IMR-90 (cell line): ENCODE measurements around the gene SLC6A12.

Experiments used
- CEBPB ChIP-seq: IDR thresholded peaks from 2 replicates; pipeline ENCODE4 v1.6.1; 2012; ENCODE audit warnings: low read depth, low read length, improper control_type of control experiment
- CHD1 ChIP-seq: IDR thresholded peaks from 2 replicates; pipeline ENCODE4 v1.6.1; 2012; ENCODE audit warnings: low read depth, low read length, improper control_type of control experiment
- FOS ChIP-seq: fragments of 150-350 bp; IDR thresholded peaks from 2 replicates; pipeline ENCODE4 v1.6.1; 2016; ENCODE audit warnings: low read depth, low read length
- MAFK ChIP-seq: IDR thresholded peaks from 2 replicates; pipeline ENCODE4 v1.6.1; 2012; ENCODE audit warnings: low read depth, low read length, improper control_type of control experiment
- MAZ ChIP-seq: IDR thresholded peaks from 2 replicates; pipeline ENCODE4 v1.6.1; 2012; ENCODE audit warnings: low read depth, mild to moderate bottlenecking, low read length, improper control_type of control experiment, moderate library complexity, borderline replicate concordance
- MXI1 ChIP-seq: IDR thresholded peaks from 2 replicates; pipeline ENCODE4 v1.6.1; 2012; ENCODE audit warnings: low read depth, mild to moderate bottlenecking, low read length, moderate library complexity, borderline replicate concordance
- NFE2L2 ChIP-seq: fragments of 150-350 bp; IDR thresholded peaks from 2 replicates; pipeline ENCODE4 v1.6.1; 2016; ENCODE audit warnings: low read depth, mild to moderate bottlenecking, low read length
- POLR2A ChIP-seq: IDR thresholded peaks from 2 replicates; pipeline ENCODE4 v1.6.1; 2012; ENCODE audit warnings: mild to moderate bottlenecking, low read depth, low read length
- RAD21 ChIP-seq: IDR thresholded peaks from 2 replicates; pipeline ENCODE4 v1.6.1; 2012; ENCODE audit warnings: low read length, improper control_type of control experiment
- RCOR1 ChIP-seq: IDR thresholded peaks from 2 replicates; pipeline ENCODE4 v1.6.1; 2012; ENCODE audit warnings: mild to moderate bottlenecking, low read length, improper control_type of control experiment; ENCODE audit not compliant: insufficient replicate concordance
- RFX5 ChIP-seq: IDR thresholded peaks from 2 replicates; pipeline ENCODE4 v1.8.0; 2012; ENCODE audit warnings: low read depth, mild to moderate bottlenecking, low read length, moderate library complexity
- SMC3 ChIP-seq: fragments of 150-350 bp; IDR thresholded peaks from 2 replicates; pipeline ENCODE4 v1.6.1; 2016; ENCODE audit warnings: low read depth, mild to moderate bottlenecking, antibody characterized with exemption, low read length, moderate library complexity
- TF ChIP-seq, protein P1 (sequence below): conservative IDR thresholded peaks from 2 replicates; pipeline ENCODE4 v1.5.1; 2012; ENCODE audit warnings: mild to moderate bottlenecking, low read depth, low read length, improper control_type of control experiment
- TF ChIP-seq, protein P2 (sequence below): fragments of 150-350 bp; IDR thresholded peaks from 2 replicates; pipeline ENCODE4 v1.6.1; 2017; ENCODE audit warnings: mild to moderate bottlenecking, antibody characterized with exemption, low read length, low read depth

DNA sequence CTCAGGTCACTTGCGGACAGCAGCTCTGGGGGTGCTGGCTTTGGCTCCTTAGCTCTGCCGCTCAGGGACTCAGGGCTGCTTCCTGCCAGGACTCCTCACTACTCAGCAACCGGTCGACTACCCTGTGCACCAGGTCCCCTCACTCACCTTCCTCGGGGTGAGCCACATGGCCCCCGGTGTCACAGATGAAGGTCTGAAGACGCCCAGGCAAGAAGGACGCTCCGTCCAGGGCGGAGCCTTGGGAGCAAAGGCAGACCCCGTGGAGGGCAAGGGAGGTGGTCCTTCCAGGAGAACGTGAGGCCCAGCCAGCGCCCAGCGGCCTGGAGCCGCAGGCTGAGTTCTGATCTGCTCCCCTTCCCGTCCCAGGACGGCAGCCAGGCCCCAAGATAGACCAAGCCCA, 32.0 kb downstream of the SLC6A12 start:
- TF ChIP-seq, protein P1, sequence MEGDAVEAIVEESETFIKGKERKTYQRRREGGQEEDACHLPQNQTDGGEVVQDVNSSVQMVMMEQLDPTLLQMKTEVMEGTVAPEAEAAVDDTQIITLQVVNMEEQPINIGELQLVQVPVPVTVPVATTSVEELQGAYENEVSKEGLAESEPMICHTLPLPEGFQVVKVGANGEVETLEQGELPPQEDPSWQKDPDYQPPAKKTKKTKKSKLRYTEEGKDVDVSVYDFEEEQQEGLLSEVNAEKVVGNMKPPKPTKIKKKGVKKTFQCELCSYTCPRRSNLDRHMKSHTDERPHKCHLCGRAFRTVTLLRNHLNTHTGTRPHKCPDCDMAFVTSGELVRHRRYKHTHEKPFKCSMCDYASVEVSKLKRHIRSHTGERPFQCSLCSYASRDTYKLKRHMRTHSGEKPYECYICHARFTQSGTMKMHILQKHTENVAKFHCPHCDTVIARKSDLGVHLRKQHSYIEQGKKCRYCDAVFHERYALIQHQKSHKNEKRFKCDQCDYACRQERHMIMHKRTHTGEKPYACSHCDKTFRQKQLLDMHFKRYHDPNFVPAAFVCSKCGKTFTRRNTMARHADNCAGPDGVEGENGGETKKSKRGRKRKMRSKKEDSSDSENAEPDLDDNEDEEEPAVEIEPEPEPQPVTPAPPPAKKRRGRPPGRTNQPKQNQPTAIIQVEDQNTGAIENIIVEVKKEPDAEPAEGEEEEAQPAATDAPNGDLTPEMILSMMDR, result no peak
- TF ChIP-seq MXI1 (no peak), POLR2A (no peak), RFX5 (no peak), FOS (no peak), CHD1 (no peak), RAD21 (no peak), MAZ (no peak), NFE2L2 (no peak), RCOR1 (no peak), CEBPB (no peak), MAFK (no peak), SMC3 (no peak)
- TF ChIP-seq, protein P2, sequence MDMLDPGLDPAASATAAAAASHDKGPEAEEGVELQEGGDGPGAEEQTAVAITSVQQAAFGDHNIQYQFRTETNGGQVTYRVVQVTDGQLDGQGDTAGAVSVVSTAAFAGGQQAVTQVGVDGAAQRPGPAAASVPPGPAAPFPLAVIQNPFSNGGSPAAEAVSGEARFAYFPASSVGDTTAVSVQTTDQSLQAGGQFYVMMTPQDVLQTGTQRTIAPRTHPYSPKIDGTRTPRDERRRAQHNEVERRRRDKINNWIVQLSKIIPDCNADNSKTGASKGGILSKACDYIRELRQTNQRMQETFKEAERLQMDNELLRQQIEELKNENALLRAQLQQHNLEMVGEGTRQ, result no peak
